Prostate gland (tissue), 2 donors: ENCODE data around the gene GNG2. TPM values are rescaled to one million over a fixed set of nuclear protein-coding genes. Genes with fewer than 3 reads are reported as not detected.

Source experiments
- DNase-seq: peaks from one replicate; pipeline ENCODE4 v3.0.0-alpha.2; 2019; ENCODE audit warnings: low spot score
- H3K27ac ChIP-seq, 2 donors: fragments of 200-600 bp; sonication (generic); 2 replicates each; pipeline ENCODE4 v1.5.1; 2017 to 2019
- H3K27me3 ChIP-seq: fragments of 200-600 bp; sonication (generic); replicated peaks from 2 replicates; pipeline ENCODE4 v1.5.1; 2019; ENCODE audit not compliant: insufficient read depth
- H3K36me3 ChIP-seq, 2 donors: fragments of 200-600 bp; sonication (generic); 1 replicate in 1 of 2; 2 replicates in 1 of 2; pipeline versions ENCODE4 v1.5.1 to v1.8.1; 2017 to 2019
- H3K4me1 ChIP-seq: fragments of 200-600 bp; sonication (generic); replicated peaks from 2 replicates; pipeline ENCODE4 v1.5.1; 2019
- H3K4me3 ChIP-seq, 2 donors: fragments of 200-600 bp; sonication (generic); 2 replicates each; pipeline ENCODE4 v1.5.1; 2017 to 2019
- H3K9me3 ChIP-seq: fragments of 200-600 bp; sonication (generic); 2 replicates; pipeline ENCODE4 v1.5.1; 2017
- POLR2A ChIP-seq: fragments of 450-650 bp; IDR thresholded peaks from one replicate; pipeline ENCODE4 v1.6.1; 2016; ENCODE audit warnings: antibody characterized with exemption, mild to moderate bottlenecking
- POLR2AphosphoS5 ChIP-seq: sonication (generic); formaldehyde crosslinking; IDR thresholded peaks from one replicate; pipeline ENCODE4 v1.6.1; 2017; ENCODE audit warnings: antibody characterized with exemption
- WGBS: methylation state at CpG from one replicate; pipeline ENCODE4 v1.1.5; 2018; 5-methylcytosine and 5-hydroxymethylcytosine counted together
- intact Hi-C: fragments of 100-400 bp; cut with DNase I; formaldehyde crosslinking; loops from one replicate; pipeline ENCODE4 v1.14.2; 2022
- total RNA-seq, 2 donors: library from RNA; depleted of rRNA; stranded (reverse); fragments of >200 nt; gene quantifications; one replicate each; pipeline ENCODE4 v1.1.0, GENCODE V29; 2016
- TF ChIP-seq, protein P1 (sequence below), 4 experiments: fragments of 200-600 bp in 2 of 4; fragments of 450-650 bp in 2 of 4; sonication (generic) in 2 of 4; IDR thresholded peaks; 1 replicate in 3 of 4; 2 replicates in 1 of 4; pipeline ENCODE4 v1.5.1; 2016 to 2019; ENCODE audit warnings: antibody characterized with exemption in 4 of 4, mild to moderate bottlenecking in 2 of 4, moderate library complexity in 2 of 4

Gene GNG2
- total RNA-seq, 2 donors from 2014 or later, result 2.7 to 120 TPM

DNA sequence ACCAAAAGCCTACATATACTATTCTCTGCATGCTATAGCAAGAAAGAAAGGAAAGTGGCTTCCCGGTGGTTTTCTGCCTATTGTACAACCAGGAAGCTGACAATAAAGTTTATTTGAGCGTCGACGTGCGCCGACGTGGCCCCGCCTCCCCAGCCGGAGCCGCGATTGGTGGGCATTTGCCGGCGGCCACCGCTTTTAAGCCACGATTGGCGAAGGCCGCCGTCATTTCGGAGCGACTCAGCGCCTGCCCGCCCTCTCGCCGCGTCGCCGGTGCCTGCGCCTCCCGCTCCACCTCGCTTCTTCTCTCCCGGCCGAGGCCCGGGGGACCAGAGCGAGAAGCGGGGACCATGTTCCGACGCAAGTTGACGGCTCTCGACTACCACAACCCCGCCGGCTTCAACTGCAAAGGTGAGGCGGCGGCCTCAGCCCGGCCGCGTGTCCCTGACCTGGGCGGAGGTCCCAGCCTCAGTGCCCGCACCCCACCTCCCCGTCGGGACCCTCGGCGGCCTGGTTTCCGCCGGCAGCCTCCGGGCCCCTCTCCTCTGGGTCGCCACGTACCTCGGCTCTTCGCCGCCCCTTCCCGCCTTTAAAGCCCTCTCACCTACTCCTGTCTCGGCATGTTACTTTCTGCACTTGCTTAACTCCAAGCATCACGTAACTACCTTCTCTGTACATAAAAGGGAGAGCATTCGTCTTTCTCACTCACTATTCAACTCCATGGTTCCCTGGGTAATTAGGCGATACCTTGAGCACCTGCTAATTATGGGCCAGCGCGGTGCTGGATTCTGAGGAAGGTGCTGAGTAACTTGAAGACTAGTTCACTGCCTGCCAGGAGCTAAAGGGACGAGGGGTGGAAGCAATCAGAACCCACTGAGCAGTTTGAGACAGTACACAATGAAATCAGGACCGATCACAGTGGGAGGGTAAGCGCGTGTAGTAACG is 129.2 kb downstream of the GNG2 start, which contains the start of gene RTRAF:
TSS of gene RTRAF (plus strand) at position 254 of the 942 bp plus-strand sequence. CDS start at position 348, 94 bp downstream.
- peak within 1 kb of the TSS; percentile 76 to 86 for H3K27ac ChIP-seq
- H3K4me3 ChIP-seq, result peak within 1 kb of the TSS; percentile 64 to 87
- no peaks in the 10 kb centered on the region for H3K9me3 ChIP-seq
- intact Hi-C loops, result loop anchor here (10.0 kb wide), 1 partner anchor 485 kb away; no protein-coding TSS in a partner anchor
- WGBS, result under 1% methylated on average over 72 of the region's 72 CpGs
- no peaks in the 10 kb centered on the region for H3K36me3 ChIP-seq
- DNase-seq, result peak; percentile 94
- TF ChIP-seq POLR2AphosphoS5 (peak; percentile 97), POLR2A (peak; percentile 68)
- TF ChIP-seq, protein P1, sequence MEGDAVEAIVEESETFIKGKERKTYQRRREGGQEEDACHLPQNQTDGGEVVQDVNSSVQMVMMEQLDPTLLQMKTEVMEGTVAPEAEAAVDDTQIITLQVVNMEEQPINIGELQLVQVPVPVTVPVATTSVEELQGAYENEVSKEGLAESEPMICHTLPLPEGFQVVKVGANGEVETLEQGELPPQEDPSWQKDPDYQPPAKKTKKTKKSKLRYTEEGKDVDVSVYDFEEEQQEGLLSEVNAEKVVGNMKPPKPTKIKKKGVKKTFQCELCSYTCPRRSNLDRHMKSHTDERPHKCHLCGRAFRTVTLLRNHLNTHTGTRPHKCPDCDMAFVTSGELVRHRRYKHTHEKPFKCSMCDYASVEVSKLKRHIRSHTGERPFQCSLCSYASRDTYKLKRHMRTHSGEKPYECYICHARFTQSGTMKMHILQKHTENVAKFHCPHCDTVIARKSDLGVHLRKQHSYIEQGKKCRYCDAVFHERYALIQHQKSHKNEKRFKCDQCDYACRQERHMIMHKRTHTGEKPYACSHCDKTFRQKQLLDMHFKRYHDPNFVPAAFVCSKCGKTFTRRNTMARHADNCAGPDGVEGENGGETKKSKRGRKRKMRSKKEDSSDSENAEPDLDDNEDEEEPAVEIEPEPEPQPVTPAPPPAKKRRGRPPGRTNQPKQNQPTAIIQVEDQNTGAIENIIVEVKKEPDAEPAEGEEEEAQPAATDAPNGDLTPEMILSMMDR (IDR thresholded peaks at IDR 0.05), result peak in 1 of 4 experiments; percentile 31
- H3K4me1 ChIP-seq, result peaks cover 4% of the 10 kb centered on the region
- no peaks in the 10 kb centered on the region for H3K27me3 ChIP-seq

DNA sequence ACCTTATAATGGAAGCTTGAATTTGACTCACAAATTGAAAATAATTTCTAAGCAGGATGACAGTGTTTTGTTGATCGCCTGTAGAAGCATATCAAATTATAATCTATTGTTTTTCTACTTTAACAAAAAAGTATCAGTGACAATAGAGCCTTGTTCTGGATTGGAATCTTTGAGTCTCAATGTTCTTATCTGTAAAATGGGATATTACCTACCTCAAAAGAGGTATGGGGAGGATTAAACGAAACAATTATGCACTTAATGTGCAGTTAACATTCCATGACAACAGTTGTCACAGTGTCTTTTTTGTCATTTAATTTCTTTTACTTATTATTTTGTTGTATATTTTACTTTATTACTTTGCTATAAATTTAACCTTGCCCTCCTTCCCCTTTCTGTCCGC is 130.1 kb downstream of the GNG2 start:
- no peak for DNase-seq
- Histone ChIP-seq H3K27me3 (no peaks in the 10 kb centered on the region), H3K4me3 (peak overlapping the region in 1 of 2 donors; percentile 64), H3K4me1 (peaks cover 4% of the 10 kb centered on the region), H3K9me3 (no peaks in the 10 kb centered on the region), H3K36me3 (no peaks in the 10 kb centered on the region), H3K27ac (no peak overlapping the region)
- intact Hi-C loops, result loop anchor here (10.0 kb wide), 1 partner anchor 484 kb away; no protein-coding TSS in a partner anchor
- 71% methylated on average over 3 of the region's 3 CpGs for WGBS
- TF ChIP-seq POLR2A (no peak), POLR2AphosphoS5 (no peak)
- TF ChIP-seq, protein P1 (IDR thresholded peaks at IDR 0.05), result no peak

DNA sequence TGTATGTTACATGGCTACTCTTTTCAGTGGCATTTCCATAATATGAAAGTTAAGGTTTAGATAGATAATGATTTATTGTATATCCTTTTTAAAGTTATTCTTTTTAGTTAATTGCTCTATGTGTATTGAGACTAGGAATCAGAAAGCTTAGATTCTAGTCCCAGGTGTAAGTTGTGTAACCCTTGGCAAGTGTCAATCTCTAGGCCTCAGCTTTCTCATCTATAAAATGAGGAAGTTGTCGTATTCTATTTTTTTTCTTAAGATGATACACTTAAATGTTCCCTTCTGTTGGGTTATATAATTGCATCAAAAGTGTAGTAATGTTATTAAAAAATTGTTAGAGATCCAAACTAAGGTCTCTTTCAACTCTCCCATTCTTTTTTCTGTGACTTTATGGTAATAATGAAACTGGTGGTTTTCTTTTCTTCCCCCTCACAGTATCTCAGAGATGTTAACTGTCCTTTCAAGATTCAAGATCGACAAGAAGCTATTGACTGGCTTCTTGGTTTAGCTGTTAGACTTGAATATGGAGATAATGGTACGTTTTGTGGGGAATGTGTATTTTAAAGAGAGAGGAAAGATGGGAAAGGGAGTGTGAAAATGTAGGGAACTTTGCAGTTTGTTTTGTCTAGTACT is 133.0 kb downstream of the GNG2 start:
- no peaks in the 10 kb centered on the region for H3K27me3 ChIP-seq
- no peaks in the 10 kb centered on the region for H3K9me3 ChIP-seq
- H3K36me3 ChIP-seq, result no peaks in the 10 kb centered on the region
- intact Hi-C loops, result loop anchor here (10.0 kb wide), 1 partner anchor 481 kb away; no protein-coding TSS in a partner anchor
- H3K27ac ChIP-seq, result no peak overlapping the region
- no peak overlapping the region for H3K4me3 ChIP-seq
- TF ChIP-seq POLR2A, result no peak
- no peak for TF ChIP-seq POLR2AphosphoS5
- TF ChIP-seq, protein P1 (IDR thresholded peaks at IDR 0.05), result no peak
- no peak for DNase-seq
- whole genome bisulfite sequencing, result 69% methylated on average over 3 of the region's 3 CpGs
- peaks cover 4% of the 10 kb centered on the region for H3K4me1 ChIP-seq

DNA sequence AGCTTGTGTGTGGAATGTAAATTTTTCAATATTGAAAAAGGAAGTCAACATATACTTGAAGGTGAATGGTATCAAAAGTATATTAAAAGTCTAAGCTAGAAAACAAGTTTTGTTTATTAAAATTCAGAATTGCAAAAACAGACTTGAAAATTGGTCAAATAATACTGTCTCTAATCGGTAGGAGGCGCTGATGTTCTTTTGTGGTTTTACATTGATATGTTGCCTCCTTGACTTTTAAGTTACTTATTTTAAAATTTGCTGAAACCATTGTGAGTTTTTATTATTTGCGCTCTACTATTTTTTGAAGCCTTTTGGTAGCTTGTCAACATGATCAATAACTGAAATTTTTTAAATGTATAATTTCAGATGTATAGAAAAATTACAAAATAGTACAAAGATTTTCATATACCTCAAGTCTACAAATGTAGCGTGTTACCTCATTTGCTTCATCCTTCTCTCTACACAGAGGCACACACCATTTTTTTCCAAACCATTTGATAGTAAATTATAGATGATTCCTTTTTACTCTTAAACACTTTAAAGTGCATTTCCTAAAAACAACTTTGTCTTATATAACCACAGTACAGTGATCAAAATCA is 135.8 kb downstream of the GNG2 start:
- Histone ChIP-seq H3K9me3 (no peaks in the 10 kb centered on the region), H3K4me3 (no peak overlapping the region), H3K36me3 (no peaks in the 10 kb centered on the region), H3K27ac (no peak overlapping the region), H3K4me1 (no peaks in the 10 kb centered on the region), H3K27me3 (no peaks in the 10 kb centered on the region)
- DNase-seq, result no peak
- TF ChIP-seq, protein P1 (IDR thresholded peaks at IDR 0.05), result peak in 3 of 4 experiments; percentile 61 to 80 (median 63)
- TF ChIP-seq POLR2AphosphoS5 (no peak), POLR2A (no peak)
- 50% methylated on average over 4 of the region's 4 CpGs for WGBS
- intact Hi-C loops, result loop anchor here (5.0 to 10.0 kb wide), 3 partner anchors 76 to 479 kb away; no protein-coding TSS in a partner anchor
